T-cell (primary cell): ENCODE results near the gene CAMK2D. TPM values are rescaled to one million over a fixed set of nuclear protein-coding genes. Genes with fewer than 3 reads are reported as not detected.

ENCODE experiments used
- ATAC-seq, 4 experiments: fragments of 200-7000 bp in 3 of 4; fragments of 150-1000 bp in 1 of 4; cut with Tn5 transposase; replicated peaks in 1 of 4; 1 replicate in 3 of 4; 2 replicates in 1 of 4; pipeline ENCODE4 v1.10.0; 2021; ENCODE audit warnings: moderate library complexity in 3 of 4, mild to moderate bottlenecking in 2 of 4, moderate number of reproducible peaks in 1 of 4
- CTCF ChIA-PET, 2 donors: fragments of 300-600 bp; sonication (Branson Sonifier 250); formaldehyde crosslinking; loops; one replicate each; lab custom pipeline; 2022; ENCODE audit warnings: antibody characterized with exemption in 2 of 2; lab: Charles Lee
- POLR2A ChIA-PET, 2 donors: fragments of 300-600 bp; sonication (Branson Sonifier 250); formaldehyde crosslinking; loops; one replicate each; lab custom pipeline; 2022; ENCODE audit warnings: antibody characterized with exemption in 2 of 2; lab: Charles Lee
- DNase-seq, 35 experiments: peaks; one replicate each; pipeline versions ENCODE4 v3.0.0 to v3.0.0-alpha.2; 2013 to 2023
- H3K27ac ChIP-seq: one replicate; pipeline ENCODE4 v1.5.1; 2013; ENCODE audit warnings: low read length
- H3K27me3 ChIP-seq, 2 experiments: replicated peaks in 1 of 2; 1 replicate in 1 of 2; 2 replicates in 1 of 2; pipeline versions ENCODE4 v1.6.1 to v1.7.0; 2013; ENCODE audit warnings: low read length in 1 of 2, mixed read lengths in 1 of 2; ENCODE audit not compliant: control insufficient read depth in 2 of 2, insufficient read depth in 2 of 2; ENCODE audit errors: extremely low read depth in 1 of 2
- H3K36me3 ChIP-seq, 2 donors: 1 replicate in 1 of 2; 2 replicates in 1 of 2; pipeline versions ENCODE4 v1.6.1 to v1.7.0; 2013; ENCODE audit warnings: low read length in 1 of 2; ENCODE audit not compliant: control insufficient read depth in 2 of 2, insufficient read depth in 1 of 2; ENCODE audit errors: extremely low read depth in 1 of 2
- H3K4me1 ChIP-seq, 2 experiments: 1 replicate in 1 of 2; 2 replicates in 1 of 2; pipeline versions ENCODE4 v1.6.1 to v1.7.0; 2013; ENCODE audit warnings: low read length in 2 of 2, mixed read lengths in 1 of 2; ENCODE audit not compliant: insufficient read depth in 2 of 2, control insufficient read depth in 1 of 2; ENCODE audit errors: extremely low read depth in 1 of 2
- H3K4me3 ChIP-seq, 2 donors: 1 replicate in 1 of 2; 2 replicates in 1 of 2; pipeline versions ENCODE4 v1.5.1 to v1.7.0; 2013; ENCODE audit warnings: mild to moderate bottlenecking in 2 of 2, low read length in 1 of 2, moderate library complexity in 1 of 2; ENCODE audit not compliant: control insufficient read depth in 1 of 2; ENCODE audit errors: extremely low read depth in 1 of 2
- H3K9me3 ChIP-seq: 2 replicates; pipeline ENCODE4 v1.7.0; 2013
- H3K27ac Mint-ChIP-seq, 2 donors: one replicate each; pipeline ENCODE4 v1.8.0; 2020 to 2021; ENCODE audit warnings: mild to moderate bottlenecking in 2 of 2, mixed read lengths in 2 of 2
- H3K27me3 Mint-ChIP-seq, 2 donors: one replicate each; pipeline ENCODE4 v1.8.0; 2021 to 2022; ENCODE audit warnings: mixed read lengths in 2 of 2
- H3K36me3 Mint-ChIP-seq: one replicate; pipeline ENCODE4 v1.8.0; 2021; ENCODE audit warnings: mixed read lengths
- H3K4me1 Mint-ChIP-seq, 3 donors: one replicate each; pipeline ENCODE4 v1.8.0; 2020 to 2022; ENCODE audit warnings: mixed read lengths in 3 of 3, mild to moderate bottlenecking in 1 of 3
- H3K4me3 Mint-ChIP-seq, 3 donors: one replicate each; pipeline ENCODE4 v1.8.0; 2020 to 2022; ENCODE audit warnings: mild to moderate bottlenecking in 3 of 3, mixed read lengths in 3 of 3, moderate library complexity in 3 of 3
- H3K9me3 Mint-ChIP-seq, 3 donors: one replicate each; pipeline ENCODE4 v1.8.0; 2020 to 2022; ENCODE audit warnings: mixed read lengths in 3 of 3
- WGBS: methylation state at CpG from one replicate; pipeline ENCODE4 v1.1.5; 2013; ENCODE audit warnings: missing lambda C conversion rate; ENCODE audit not compliant: insufficient coverage; 5-methylcytosine and 5-hydroxymethylcytosine counted together
- total RNA-seq, 35 experiments: library from RNA in 6 of 35; stranded (reverse) in 6 of 35; fragments of 120-200 nt in 1 of 35; gene quantifications; one replicate each; pipeline versions ENCODE4 v1.2.1 to v1.2.4 and lab custom pipeline; 2013 to 2026

Gene CAMK2D
- total RNA-seq, 5 donors from 2014 or later (not counting 1 experiment from before 2014, with no cell fraction given), result 30.9 to 36.2 (median 35.4) TPM

GRCh38 chr4:113790478-113790877 is 28.9 kb upstream of the CAMK2D start:
- whole genome bisulfite sequencing, result no CpG with 5 or more reads among the region's 1 CpG
- no peaks in the 10 kb centered on the region for H3K4me1 ChIP-seq
- ChIA-PET CTCF (no interaction called here), POLR2A (no interaction called here)
- H3K4me3 ChIP-seq, result no peak overlapping the region
- H3K36me3 Mint-ChIP-seq, result peaks cover 8% of the 10 kb centered on the region
- no peaks in the 10 kb centered on the region for H3K27me3 ChIP-seq
- H3K27me3 Mint-ChIP-seq, result no peaks in the 10 kb centered on the region
- no peak overlapping the region for H3K4me3 Mint-ChIP-seq
- DNase-seq (no peak), ATAC-seq (no peak)
- H3K27ac Mint-ChIP-seq, result no peak overlapping the region
- H3K4me1 Mint-ChIP-seq, result no peaks in the 10 kb centered on the region
- H3K9me3 ChIP-seq, result no peaks in the 10 kb centered on the region
- no peak overlapping the region for H3K27ac ChIP-seq
- peaks cover 4 to 17% (median 13%) of the 10 kb centered on the region in 3 donors for H3K9me3 Mint-ChIP-seq
- H3K36me3 ChIP-seq, result no peaks in the 10 kb centered on the region

GRCh38 chr4:113788888-113789287 is 27.4 kb upstream of the CAMK2D start:
- Histone ChIP-seq H3K4me3 (no peak overlapping the region), H3K9me3 (no peaks in the 10 kb centered on the region), H3K4me1 (peaks cover 0 to 2% of the 10 kb centered on the region in 2 experiments), H3K36me3 (no peaks in the 10 kb centered on the region), H3K27ac (no peak overlapping the region), H3K27me3 (no peaks in the 10 kb centered on the region)
- POLR2A ChIA-PET, result no interaction called here
- Mint-ChIP-seq H3K27ac (no peak overlapping the region), H3K9me3 (peaks cover 0 to 13% (median 10%) of the 10 kb centered on the region in 3 donors), H3K4me1 (no peaks in the 10 kb centered on the region), H3K36me3 (peaks cover 8% of the 10 kb centered on the region), H3K4me3 (no peak overlapping the region), H3K27me3 (no peaks in the 10 kb centered on the region)
- CTCF ChIA-PET, result interaction anchor here in 1 of 2 donors (0.6 kb wide), 1 partner anchor 11 kb away, joined by 3 read pairs; no protein-coding TSS in a partner anchor
- ATAC-seq (no peak), DNase-seq (no peak)

GRCh38 chr4:113785781-113786180 is 24.2 kb upstream of the CAMK2D start:
- peaks cover 0 to 9% (median 7%) of the 10 kb centered on the region in 3 donors for H3K4me1 Mint-ChIP-seq
- ChIA-PET POLR2A (no interaction called here), CTCF (interaction anchor here (0.5 to 0.6 kb wide), 2 partner anchors 44 to 161 kb away, joined by 4 to 7 read pairs; no protein-coding TSS in a partner anchor)
- H3K4me1 ChIP-seq, result peaks cover 0 to 2% of the 10 kb centered on the region in 2 experiments
- no peak overlapping the region for H3K27ac ChIP-seq
- H3K27ac Mint-ChIP-seq, result no peak overlapping the region
- DNase-seq, result no peak
- H3K36me3 ChIP-seq, result no peaks in the 10 kb centered on the region
- H3K4me3 Mint-ChIP-seq, result no peak overlapping the region
- H3K9me3 Mint-ChIP-seq, result peaks cover 0 to 3% (median 0%) of the 10 kb centered on the region in 3 donors
- H3K9me3 ChIP-seq, result no peaks in the 10 kb centered on the region
- H3K4me3 ChIP-seq, result no peak overlapping the region
- H3K36me3 Mint-ChIP-seq, result no peaks in the 10 kb centered on the region
- H3K27me3 ChIP-seq, result no peaks in the 10 kb centered on the region
- H3K27me3 Mint-ChIP-seq, result no peaks in the 10 kb centered on the region
- 91% methylated on average over 1 of the region's 2 CpGs for WGBS
- no peak for ATAC-seq

DNA sequence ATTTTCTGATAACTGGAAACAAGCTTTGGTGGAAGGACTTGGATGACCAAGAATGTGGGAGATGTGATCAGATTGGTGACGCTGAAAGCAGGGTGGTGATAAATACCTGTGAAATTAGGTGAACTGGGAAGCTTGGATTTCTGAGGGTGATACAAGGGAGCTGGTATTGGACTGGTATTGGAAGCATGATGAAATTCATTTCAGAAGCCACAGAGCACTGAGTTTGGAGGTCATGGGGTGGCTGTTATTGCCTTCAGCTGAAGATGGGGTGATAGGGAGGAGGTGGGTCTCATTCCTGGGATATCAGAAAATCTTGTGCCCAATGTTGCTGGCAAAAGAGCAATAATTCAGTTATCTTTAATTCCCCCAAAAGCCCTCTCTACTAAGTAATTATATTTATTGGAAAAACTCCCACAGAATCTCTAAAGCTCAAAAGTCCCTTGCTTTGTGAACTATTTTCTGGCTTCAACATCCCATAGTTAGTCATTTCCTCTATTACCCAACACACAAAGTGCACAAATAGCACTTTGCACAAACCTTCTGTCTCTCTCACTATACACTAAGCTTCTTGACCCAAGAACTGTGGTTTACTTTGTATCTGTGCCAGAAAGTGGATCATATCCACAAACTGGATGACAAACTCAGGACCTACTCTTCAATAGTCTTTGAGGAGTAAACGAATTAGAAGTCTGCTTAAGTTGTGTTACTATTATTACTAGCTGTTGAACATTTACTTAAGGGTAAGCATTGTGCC is 23.1 kb upstream of the CAMK2D start:
- DNase-seq (no peak), ATAC-seq (no peak)
- H3K36me3 ChIP-seq, result no peaks in the 10 kb centered on the region
- peaks cover 0 to 2% of the 10 kb centered on the region in 2 experiments for H3K4me1 ChIP-seq
- H3K27me3 Mint-ChIP-seq, result no peaks in the 10 kb centered on the region
- no peak overlapping the region for H3K4me3 Mint-ChIP-seq
- H3K9me3 Mint-ChIP-seq, result peaks cover 0 to 3% (median 0%) of the 10 kb centered on the region in 3 donors
- H3K27ac Mint-ChIP-seq, result no peak overlapping the region
- H3K9me3 ChIP-seq, result no peaks in the 10 kb centered on the region
- H3K27ac ChIP-seq, result no peak overlapping the region
- H3K27me3 ChIP-seq, result no peaks in the 10 kb centered on the region
- ChIA-PET CTCF (interaction anchor here in 1 of 2 donors (1.3 kb wide), 1 partner anchor 11 kb away, joined by 3 read pairs; no protein-coding TSS in a partner anchor), POLR2A (interaction anchor here in 1 of 2 donors (0.6 kb wide), 1 partner anchor 157 kb away, joined by 3 read pairs; no protein-coding TSS in a partner anchor)
- no peak overlapping the region for H3K4me3 ChIP-seq
- no peaks in the 10 kb centered on the region for H3K36me3 Mint-ChIP-seq
- 100% methylated on average over 1 of the region's 2 CpGs for WGBS
- H3K4me1 Mint-ChIP-seq, result peaks cover 0 to 9% (median 7%) of the 10 kb centered on the region in 3 donors

DNA sequence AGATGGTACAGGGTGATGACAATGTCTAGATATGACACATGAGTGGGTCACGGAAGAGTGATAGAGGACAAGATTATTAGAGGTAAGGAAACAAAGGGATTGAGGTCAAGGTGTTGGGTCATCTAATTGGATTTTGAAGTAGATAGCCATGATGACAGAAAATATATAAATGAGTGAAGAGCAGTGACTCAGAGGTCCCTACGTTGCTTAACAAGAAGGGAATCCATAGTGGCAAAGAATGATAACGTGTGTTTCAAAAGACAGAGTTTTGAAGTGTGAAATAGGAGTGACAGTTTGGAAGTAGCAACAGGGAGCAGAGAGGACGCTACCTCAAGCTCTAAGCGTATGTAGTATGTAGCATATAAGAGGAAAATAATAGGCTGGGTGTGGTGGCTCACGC is 22.2 kb upstream of the CAMK2D start:
- Histone ChIP-seq H3K4me3 (no peak overlapping the region), H3K27ac (no peak overlapping the region), H3K9me3 (no peaks in the 10 kb centered on the region), H3K27me3 (peaks cover 0 to 3% of the 10 kb centered on the region in 2 experiments), H3K36me3 (no peaks in the 10 kb centered on the region), H3K4me1 (peaks cover 0 to 2% of the 10 kb centered on the region in 2 experiments)
- ChIA-PET CTCF (no interaction called here), POLR2A (no interaction called here)
- peaks cover 0 to 3% (median 0%) of the 10 kb centered on the region in 3 donors for H3K9me3 Mint-ChIP-seq
- no peak overlapping the region for H3K4me3 Mint-ChIP-seq
- peaks cover 0 to 9% (median 7%) of the 10 kb centered on the region in 3 donors for H3K4me1 Mint-ChIP-seq
- no peaks in the 10 kb centered on the region for H3K27me3 Mint-ChIP-seq
- no peak overlapping the region for H3K27ac Mint-ChIP-seq
- DNase-seq (no peak), ATAC-seq (no peak)
- no peaks in the 10 kb centered on the region for H3K36me3 Mint-ChIP-seq
- WGBS, result 87% methylated on average over 4 of the region's 6 CpGs

DNA sequence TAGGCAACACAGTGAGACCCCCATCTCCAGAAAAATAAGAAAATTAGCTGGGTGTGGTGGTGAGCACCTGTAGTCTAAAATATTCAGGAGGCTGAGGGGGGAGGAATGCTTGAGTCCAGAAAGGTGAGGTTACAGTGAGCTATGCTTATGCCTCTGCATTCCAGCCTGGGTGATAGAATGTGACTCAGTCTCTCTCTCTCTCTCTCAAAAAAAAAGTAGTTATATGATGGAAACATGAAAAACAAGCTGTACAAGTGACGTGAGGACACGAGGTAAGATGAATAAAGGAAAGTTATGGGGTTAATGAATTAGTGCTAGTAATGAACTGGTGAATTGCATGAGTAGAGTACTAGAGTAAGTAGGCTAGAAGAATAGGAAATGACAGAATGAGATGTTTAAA is 21.8 kb upstream of the CAMK2D start:
- POLR2A ChIA-PET, result no interaction called here
- Mint-ChIP-seq H3K4me1 (peaks cover 0 to 9% (median 7%) of the 10 kb centered on the region in 3 donors), H3K27ac (no peak overlapping the region), H3K9me3 (peaks cover 0 to 3% (median 0%) of the 10 kb centered on the region in 3 donors), H3K36me3 (no peaks in the 10 kb centered on the region), H3K4me3 (no peak overlapping the region), H3K27me3 (no peaks in the 10 kb centered on the region)
- Histone ChIP-seq H3K27me3 (peaks cover 0 to 3% of the 10 kb centered on the region in 2 experiments), H3K9me3 (no peaks in the 10 kb centered on the region), H3K36me3 (no peaks in the 10 kb centered on the region), H3K4me3 (no peak overlapping the region), H3K4me1 (peaks cover 0 to 2% of the 10 kb centered on the region in 2 experiments), H3K27ac (no peak overlapping the region)
- no peak for ATAC-seq
- DNase-seq, result no peak
- 85% methylated on average over 2 of the region's 2 CpGs for WGBS
- CTCF ChIA-PET, result interaction anchor here in 1 of 2 donors (0.6 kb wide), 1 partner anchor 154 kb away, joined by 3 read pairs; no protein-coding TSS in a partner anchor
